NK-92 (cell line): ENCODE measurements around the gene SEMA3G.

Source experiments
- DNase-seq: peaks from one replicate; lab custom pipeline; 2025; ENCODE audit not compliant: unreplicated experiment; lab: John Stamatoyannopoulos, UW

The SEMA3G gene

DNA sequence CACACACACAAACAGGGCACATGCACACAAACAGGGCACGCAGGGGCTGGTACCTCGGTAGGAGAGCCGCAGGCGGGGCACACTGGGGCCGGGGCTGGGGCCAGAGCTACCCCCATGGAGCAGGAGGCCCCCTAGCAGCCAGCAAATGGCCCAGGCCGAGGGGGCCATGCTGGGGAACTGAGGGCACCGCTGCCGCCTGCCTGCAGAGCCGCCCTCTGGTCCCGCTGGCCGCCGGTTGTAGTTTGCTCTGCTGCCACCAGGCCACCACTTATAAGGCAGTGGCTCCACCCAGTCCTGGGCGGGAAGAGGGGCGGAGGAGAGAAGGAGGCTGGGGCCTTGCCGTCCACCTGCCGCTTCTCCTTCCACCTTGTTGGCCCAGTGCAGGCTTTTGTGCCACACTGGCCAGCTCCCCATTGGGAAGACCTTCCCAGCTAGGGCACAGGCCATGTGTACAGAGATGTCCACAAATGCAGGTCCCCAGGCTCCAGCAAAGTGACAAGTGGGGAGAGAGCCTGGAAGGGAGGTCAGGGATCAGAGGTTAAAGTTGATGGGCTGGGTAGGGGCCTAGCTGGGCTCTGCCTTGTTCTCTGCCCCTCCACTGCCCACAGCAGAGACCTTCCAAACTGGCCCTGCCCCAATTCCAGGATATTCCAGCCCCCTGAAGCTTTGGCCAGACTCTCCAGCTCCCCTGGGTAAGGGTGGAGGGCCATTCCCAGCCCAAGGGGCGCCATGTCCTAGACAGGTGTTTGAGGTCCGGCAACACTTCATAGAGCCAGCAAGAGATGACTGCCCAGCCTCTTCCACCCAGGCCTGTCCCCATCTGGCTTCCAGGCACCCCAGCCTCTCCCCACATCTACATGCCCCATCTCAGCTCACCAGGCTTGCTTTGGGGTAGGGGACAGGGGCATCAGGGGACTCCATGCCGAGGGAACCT is at the start of gene SEMA3G:
TSS of gene SEMA3G (minus strand) at position 244 of the 934 bp plus-strand sequence. CDS start at position 168, 76 bp downstream.
- DNase-seq: no peak

DNA sequence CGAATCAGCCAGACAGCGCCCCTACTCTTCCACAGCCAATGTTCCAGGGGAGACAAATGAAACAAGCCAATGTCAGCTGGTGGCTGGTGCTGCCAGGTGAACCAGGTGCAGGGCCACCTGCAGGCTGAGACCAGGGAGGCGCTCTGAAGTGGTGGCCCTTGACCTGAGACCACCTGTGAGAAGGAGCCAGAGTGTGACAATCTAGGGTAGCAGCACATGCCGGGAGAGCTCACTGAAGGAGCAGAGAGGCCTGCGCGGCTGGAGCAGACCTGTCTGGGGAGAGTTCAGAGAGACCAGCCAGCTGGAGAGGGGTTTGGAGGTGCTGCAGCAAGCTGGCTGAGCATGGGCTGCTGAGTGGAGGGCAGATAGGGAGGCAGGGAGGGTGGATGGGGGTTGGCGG is 49.5 kb upstream of the SEMA3G start:
- no peak for DNase-seq

DNA sequence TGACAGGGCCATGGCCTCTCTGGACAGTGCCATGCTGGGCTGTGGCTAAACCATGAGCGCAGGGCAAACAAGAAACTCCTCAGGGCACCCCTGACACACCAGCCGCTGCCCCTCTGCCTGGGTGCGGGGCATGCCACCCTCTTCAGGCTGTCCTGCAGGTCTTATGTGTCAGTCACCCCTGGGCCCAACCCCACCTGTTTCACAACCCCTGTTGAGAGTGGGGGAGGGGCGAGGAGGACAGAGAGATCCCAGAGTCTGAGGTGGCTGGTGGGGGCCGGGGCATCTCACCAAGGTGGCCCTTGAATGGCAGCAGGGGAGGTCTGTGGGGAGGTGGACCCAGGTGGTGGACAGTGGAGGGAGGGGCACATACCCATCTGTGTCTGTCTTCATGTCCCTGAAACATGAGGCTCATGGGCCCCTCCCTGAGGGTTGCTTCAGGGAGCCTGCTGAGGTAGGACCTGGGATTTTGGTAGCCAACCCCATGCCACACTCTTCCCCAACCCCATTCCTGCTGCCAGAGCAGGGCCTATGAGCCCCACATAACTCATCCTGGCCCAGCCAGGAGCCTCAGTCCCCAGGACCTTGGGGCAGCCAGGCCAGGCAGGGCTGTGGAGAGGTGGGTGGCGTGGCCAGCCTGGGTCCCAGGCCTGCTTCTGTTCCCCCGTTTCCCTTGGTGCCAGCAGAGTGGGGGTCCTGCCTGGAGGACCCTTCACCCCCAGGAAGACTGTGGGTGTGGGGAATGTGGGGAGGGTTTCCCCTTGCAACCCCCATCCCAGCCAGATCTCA is 48.5 kb upstream of the SEMA3G start:
- DNase-seq: no peak

DNA sequence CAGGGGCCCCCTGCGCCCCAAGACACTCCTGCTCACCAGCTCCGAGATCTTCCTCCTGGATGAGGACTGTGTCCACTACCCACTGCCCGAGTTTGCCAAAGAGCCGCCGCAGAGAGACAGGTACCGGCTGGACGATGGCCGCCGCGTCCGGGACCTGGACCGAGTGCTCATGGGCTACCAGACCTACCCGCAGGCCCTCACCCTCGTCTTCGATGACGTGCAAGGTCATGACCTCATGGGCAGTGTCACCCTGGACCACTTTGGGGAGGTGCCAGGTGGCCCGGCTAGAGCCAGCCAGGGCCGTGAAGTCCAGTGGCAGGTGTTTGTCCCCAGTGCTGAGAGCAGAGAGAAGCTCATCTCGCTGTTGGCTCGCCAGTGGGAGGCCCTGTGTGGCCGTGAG is 47.2 kb upstream of the SEMA3G start:
- DNase-seq: no peak

DNA sequence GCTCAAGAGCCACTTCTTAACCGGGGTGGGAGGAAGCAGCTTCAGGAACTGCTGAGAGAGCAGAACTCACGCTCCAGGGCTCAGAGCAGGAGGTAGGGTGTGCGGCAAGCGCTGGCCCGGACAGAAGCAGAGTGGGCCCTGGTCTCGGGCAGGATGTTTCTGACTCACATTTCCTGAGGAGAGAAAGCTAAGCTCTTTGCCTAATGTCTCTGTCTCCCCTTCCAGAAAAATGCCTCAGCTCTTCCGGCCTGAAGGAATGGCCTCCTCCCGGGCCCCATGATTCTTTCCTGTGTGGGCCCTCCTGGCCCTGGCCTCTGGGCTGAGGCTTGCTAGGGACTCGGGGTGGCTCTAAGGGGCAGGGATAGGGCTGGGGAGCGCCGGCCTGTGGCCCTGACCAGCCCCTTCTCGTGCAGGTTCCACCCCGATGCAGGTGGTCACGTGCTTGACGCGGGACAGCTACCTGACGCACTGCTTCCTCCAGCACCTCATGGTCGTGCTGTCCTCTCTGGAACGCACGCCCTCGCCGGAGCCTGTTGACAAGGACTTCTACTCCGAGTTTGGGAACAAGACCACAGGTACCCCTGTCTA is 46.1 kb upstream of the SEMA3G start:
- DNase-seq: no peak

DNA sequence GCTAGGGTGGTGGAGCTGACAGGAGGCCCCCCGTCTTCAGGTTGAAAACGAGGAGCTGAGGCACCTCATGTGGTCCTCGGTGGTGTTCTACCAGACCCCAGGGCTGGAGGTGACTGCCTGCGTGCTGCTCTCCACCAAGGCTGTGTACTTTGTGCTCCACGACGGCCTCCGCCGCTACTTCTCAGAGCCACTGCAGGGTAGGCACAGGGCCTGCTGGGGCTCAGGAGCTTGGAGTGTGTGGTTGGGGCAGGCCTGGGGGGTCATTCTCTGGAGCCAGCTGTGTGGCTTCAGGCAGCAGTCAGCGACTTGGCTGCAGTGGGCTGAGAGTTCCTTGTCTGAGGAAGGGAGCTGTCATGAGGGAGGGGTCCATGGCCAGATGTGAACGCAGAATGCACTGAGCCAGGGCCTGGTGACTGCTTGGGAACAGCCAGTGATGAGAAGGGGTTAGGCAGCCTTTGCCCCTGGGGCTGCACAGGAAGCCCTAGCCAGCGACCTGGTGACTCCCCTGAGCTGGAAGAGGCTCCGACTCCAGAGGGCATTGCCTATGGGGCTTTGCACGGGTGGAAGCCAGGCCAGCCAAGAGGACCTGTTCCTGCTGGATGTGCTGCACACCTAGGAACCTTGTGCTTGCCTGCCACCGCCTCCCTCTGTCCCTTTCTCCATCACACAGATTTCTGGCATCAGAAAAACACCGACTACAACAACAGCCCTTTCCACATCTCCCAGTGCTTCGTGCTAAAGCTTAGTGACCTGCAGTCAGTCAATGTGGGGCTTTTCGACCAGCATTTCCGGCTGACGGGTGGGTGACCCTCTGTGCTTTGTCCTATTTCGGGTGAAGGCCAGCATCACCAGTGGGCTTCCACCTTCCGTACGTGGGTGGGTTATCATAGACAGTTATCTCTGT is 45.4 kb upstream of the SEMA3G start:
- no peak for DNase-seq

DNA sequence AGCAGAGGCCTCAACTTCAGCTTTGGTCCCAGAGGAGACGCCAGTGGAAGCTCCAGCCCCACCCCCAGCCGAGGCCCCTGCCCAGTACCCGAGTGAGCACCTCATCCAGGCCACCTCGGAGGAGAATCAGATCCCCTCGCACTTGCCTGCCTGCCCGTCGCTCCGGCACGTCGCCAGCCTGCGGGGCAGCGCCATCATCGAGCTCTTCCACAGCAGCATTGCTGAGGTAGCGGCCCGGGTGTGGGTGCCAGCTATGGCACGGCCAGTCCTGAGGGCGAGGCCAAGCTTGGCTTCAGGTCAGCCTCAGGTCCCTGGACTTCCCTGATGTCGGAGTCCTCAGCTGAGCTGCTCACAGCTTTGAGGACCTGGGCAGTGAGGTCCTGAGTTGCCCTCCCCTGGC is 44.5 kb upstream of the SEMA3G start:
- no peak for DNase-seq

DNA sequence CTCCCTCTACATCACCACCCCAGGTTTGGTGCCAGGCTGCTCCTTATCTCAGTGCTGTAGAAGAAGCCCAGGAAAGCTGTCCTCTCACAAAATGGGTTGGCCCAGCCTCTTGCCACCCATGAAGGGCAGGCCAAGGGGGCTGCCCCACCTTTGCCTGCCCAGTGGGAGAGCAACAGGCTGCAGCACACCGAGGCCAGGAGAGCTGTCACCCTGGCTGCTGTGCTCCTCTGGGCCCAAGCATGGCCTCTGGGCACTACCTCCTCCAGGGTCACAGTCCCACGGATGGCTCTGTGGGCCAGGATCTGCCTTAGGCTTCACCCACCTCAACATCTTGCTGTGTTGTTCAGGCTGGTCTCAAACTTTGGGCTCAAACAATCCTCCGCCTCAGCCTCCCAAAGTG is 43.8 kb upstream of the SEMA3G start:
- DNase-seq: no peak

DNA sequence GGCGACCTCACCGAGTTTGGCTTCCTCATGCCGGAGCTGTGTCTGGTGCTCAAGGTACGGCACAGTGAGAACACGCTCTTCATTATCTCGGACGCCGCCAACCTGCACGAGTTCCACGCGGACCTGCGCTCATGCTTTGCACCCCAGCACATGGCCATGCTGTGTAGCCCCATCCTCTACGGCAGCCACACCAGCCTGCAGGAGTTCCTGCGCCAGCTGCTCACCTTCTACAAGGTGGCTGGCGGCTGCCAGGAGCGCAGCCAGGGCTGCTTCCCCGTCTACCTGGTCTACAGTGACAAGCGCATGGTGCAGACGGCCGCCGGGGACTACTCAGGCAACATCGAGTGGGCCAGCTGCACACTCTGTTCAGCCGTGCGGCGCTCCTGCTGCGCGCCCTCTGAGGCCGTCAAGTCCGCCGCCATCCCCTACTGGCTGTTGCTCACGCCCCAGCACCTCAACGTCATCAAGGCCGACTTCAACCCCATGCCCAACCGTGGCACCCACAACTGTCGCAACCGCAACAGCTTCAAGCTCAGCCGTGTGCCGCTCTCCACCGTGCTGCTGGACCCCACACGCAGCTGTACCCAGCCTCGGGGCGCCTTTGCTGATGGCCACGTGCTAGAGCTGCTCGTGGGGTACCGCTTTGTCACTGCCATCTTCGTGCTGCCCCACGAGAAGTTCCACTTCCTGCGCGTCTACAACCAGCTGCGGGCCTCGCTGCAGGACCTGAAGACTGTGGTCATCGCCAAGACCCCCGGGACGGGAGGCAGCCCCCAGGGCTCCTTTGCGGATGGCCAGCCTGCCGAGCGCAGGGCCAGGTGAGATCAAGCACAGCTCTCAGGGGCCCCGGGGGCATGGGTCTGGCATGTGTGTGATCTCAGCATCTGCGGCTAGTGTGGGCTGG is 43.1 kb upstream of the SEMA3G start:
- DNase-seq: no peak

DNA sequence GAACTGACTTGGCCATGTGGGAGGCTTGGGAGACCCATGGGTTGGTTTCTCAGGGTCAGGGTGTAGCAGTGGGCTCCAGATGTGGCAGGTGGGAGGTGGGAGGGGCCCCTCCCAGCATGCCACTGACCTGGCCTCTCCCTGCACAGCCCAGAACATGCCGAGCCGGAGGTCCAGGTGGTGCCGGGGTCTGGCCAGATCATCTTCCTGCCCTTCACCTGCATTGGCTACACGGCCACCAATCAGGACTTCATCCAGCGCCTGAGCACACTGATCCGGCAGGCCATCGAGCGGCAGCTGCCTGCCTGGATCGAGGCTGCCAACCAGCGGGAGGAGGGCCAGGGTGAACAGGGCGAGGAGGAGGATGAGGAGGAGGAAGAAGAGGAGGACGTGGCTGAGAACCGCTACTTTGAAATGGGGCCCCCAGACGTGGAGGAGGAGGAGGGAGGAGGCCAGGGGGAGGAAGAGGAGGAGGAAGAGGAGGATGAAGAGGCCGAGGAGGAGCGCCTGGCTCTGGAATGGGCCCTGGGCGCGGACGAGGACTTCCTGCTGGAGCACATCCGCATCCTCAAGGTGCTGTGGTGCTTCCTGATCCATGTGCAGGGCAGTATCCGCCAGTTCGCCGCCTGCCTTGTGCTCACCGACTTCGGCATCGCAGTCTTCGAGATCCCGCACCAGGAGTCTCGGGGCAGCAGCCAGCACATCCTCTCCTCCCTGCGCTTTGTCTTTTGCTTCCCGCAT is 42.3 kb upstream of the SEMA3G start:
- no peak for DNase-seq

DNA sequence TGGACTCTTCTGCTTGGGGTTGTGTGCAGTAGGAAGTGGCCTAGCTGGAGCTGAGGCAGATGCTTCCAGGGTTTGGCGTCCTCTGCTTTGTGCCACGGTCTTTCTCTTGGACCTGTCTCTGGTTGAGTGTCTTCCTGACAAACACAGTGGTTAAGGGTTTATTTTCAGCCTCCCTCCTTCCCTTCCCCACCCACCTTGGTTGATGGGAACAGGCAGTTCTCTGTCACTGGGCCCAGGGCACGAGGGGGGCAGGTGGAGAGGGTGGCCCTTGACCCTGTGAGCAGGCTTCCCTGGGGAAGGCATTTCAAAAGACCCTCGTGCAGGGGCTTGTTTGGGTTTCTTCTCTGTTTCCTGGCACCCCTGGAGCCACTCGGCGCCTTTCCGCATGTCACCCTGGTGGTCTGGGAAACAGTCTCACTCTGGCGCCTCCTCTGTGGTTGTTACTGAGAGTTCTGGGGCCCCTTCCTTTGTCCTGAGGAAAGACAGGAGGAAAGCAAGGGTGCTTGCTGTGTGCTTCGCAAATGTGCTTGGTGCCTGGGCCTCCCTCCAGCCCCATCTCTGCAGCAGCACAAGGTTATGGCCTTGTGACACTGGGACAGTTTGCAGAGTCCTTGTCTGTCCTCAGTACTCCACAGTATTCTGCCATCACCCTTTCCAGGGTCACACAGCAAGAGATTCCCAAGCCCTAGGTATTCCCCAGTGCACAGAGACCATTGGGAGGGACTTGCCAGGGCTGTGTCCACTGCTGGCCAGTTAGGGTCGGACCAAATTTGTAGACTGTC is 40.0 kb upstream of the SEMA3G start:
- DNase-seq: no peak

DNA sequence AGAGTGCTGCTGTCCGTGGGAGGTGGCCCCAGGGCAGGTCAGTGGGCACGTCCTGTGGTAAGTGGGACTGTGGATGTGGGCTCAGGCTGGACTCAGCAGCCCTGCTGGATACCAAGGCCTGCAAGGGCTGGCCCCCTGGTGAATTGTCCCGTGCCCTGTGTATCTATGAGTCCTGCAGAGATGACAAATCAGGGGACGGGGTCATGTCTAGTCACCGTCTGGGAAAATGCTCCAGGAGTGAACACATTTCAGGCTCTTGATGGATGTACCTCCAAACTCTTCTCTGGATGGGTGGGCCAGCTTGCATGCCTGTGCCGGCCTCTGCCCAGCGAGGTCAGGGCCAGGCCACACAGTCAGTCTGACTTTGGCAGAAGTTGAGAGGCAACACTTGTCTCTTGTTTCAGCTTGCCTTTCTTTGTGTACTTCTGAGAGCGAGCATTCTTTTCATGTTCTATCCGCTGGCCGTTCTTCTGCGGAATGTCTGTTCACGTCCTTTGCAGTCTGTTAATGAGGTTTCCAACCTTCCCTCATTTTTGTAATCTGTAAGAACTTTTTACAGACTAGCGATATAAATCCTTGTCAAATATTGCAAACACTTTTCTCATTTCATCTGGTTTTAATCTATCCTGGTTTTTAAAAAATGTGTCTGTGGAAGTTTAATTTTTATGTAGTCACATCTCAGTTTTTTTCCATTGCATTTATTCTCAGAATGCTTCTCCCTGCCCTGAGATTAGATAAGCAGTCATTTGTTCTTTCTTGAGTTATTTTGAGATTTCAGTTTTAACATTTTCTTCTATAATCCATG is 38.9 kb upstream of the SEMA3G start:
- no peak for DNase-seq

DNA sequence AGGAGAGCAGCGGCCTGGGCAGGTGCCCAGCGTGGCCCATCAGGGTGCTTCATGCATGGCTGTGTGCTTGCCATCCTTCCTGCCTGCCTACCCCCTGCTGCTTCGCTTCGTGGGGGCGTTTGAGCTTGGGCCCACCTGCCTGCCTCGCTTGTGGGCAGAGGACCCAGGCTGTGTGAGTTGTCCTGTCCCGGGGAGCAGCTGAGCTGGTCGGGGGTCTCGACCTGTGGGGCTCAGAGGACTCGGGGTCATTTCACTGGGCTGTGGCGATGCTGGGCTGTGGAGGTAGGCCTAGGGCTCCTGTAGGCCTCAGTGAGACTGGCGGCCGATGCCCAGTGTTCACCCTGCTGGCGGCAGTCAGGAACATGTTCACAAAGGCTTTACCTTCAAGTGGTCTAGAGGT is 38.2 kb upstream of the SEMA3G start:
- DNase-seq: no peak

DNA sequence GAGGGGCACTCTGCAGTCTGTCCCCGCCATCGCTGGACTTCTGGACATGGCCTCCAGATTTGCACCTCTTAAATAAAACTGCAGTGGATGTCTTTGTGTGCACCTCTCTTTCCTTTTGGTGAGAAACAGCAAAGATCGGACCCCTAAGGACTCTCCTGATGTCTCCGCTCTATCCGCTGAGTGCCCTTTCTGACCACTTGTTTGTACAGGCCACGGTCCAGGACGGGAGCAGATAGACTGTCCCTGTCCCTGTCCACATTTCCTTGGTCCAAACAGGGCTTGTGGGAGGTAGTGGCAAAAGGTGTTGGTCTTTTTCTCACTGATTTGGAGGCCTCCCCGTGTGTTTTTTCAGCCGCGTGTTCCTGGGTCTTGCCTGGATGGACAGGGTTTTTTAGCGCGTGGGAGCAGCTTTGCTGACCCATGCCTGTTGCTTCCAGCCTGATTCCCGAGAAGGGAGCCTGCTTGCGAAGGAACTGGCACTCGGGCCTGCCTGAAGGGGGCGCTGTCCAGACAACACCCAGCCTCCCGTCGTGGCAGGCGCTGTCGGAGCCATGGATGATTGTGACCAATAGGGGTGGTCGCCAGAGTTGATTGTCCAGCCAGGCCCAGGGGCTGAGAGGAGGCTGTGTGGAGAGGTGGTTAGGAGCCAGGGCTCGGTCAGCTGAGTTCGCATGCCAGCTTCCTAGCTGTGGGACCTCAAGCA is 37.1 kb upstream of the SEMA3G start:
- no peak for DNase-seq

DNA sequence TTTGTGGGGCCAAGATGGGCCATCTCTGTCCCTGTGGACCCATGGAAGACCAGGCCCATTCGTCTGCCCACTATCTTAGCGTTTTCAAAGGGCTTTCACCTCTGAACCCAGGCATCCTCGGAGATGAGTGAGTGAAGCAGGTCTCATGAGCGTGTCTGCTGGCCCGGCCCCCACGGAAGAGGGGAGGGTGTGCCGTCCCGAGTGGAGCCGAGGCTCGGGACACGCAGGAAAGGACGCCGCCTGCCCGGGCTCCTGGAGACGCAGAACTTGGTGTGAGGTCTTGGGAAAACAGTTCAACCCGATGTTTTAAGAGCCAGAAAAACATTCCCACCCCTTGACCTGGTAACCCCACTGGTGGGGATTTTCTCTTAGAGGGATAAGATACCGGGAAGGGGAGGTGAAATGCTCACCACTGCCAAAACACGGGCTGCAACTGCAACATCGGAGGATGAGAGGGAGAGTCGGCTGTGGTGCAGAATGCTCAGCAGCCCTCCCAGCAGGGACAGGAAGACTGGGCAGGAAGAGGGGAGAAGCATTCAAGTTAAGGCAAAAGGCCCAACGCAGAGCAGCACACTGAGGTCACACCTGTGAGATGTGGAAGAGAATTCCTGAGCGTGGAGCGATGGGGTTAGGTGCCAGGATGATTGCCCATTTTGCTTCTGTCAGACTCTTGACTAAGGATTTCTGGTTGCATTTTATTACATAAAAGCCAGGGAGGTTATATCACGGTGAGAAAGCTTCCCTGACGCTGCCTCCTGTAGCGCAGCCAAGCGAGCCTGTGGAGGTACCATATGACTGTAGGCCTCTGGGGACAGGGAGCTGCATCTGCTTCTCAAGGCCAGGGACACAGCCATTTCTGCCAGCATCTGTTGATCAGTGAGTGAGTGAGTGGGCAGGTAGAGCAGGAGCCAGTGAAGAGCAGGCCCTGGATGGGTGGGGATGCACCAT is 36.1 kb upstream of the SEMA3G start:
- no peak for DNase-seq
